SK-N-SH treated with all-trans-retinoic acid at 6 μM for 48 hours (cell line): ENCODE results near the gene SRBD1.

Experiments used
- ARNTL ChIP-seq: fragments of 450-650 bp; formaldehyde crosslinking; IDR thresholded peaks from 2 replicates; pipeline ENCODE4 v1.5.0; 2020; ENCODE audit warnings: low read depth, mild to moderate bottlenecking, moderate library complexity, borderline replicate concordance
- CSRNP3 ChIP-seq: fragments of 250-450 bp; sonication (Bioruptor Pico); IDR thresholded peaks from 2 replicates; pipeline ENCODE4 v1.5.1; 2021; ENCODE audit warnings: mild to moderate bottlenecking, moderate library complexity
- ESRRG ChIP-seq: fragments of 250-450 bp; sonication (Bioruptor Pico); IDR thresholded peaks from 2 replicates; pipeline ENCODE4 v1.6.1; 2021; ENCODE audit warnings: mild to moderate bottlenecking
- ISL1 ChIP-seq: fragments of 250-450 bp; sonication (Bioruptor Pico); IDR thresholded peaks from 2 replicates; pipeline ENCODE4 v2.1.2; 2022; ENCODE audit warnings: mild to moderate bottlenecking, moderate library complexity
- PATZ1 ChIP-seq: fragments of 250-450 bp; sonication (Bioruptor Pico); IDR thresholded peaks from 2 replicates; pipeline ENCODE4 v1.8.0; 2020; ENCODE audit warnings: mild to moderate bottlenecking, moderate library complexity, borderline replicate concordance
- PPARA ChIP-seq: fragments of 250-450 bp; sonication (Bioruptor Pico); IDR thresholded peaks from 2 replicates; pipeline ENCODE4 v1.5.0; 2020; ENCODE audit warnings: mild to moderate bottlenecking, borderline replicate concordance
- RARB ChIP-seq: fragments of 250-450 bp; sonication (Bioruptor Pico); IDR thresholded peaks from 2 replicates; pipeline ENCODE4 v1.8.0; 2021; ENCODE audit warnings: mild to moderate bottlenecking, moderate library complexity
- TCF4 ChIP-seq: fragments of 250-450 bp; sonication (Bioruptor Pico); IDR thresholded peaks from 2 replicates; pipeline ENCODE4 v1.8.0; 2021; ENCODE audit warnings: mild to moderate bottlenecking, moderate library complexity, borderline replicate concordance
- ZC3H10 ChIP-seq: fragments of 250-450 bp; sonication (Bioruptor Pico); IDR thresholded peaks from 2 replicates; pipeline ENCODE4 v1.5.1; 2021; ENCODE audit warnings: mild to moderate bottlenecking, moderate library complexity
- ZFP30 ChIP-seq: fragments of 450-650 bp; formaldehyde crosslinking; IDR thresholded peaks from 2 replicates; pipeline ENCODE4 v1.5.0; 2022; ENCODE audit warnings: mild to moderate bottlenecking, moderate library complexity
- ZNF565 ChIP-seq: fragments of 450-650 bp; formaldehyde crosslinking; conservative IDR thresholded peaks from 2 replicates; pipeline ENCODE4 v1.5.0; 2020; ENCODE audit warnings: low read depth, mild to moderate bottlenecking, moderate library complexity
- ZNF8 ChIP-seq: fragments of 450-650 bp; formaldehyde crosslinking; IDR thresholded peaks from 2 replicates; pipeline ENCODE4 v1.5.0; 2020; ENCODE audit warnings: mild to moderate bottlenecking, moderate library complexity
- TF ChIP-seq, protein P1 (sequence below): fragments of 250-450 bp; sonication (Bioruptor Pico); IDR thresholded peaks from 2 replicates; pipeline ENCODE4 v1.5.1; 2020; ENCODE audit warnings: low read depth, mild to moderate bottlenecking, moderate library complexity
- TF ChIP-seq, protein P2 (sequence below): fragments of 250-450 bp; sonication (Bioruptor Pico); IDR thresholded peaks from 2 replicates; pipeline ENCODE4 v1.5.0; 2020; ENCODE audit warnings: mild to moderate bottlenecking, moderate library complexity

GRCh38 chr2:45607701-45608100 is 3.4 kb downstream of the SRBD1 start:
- TF ChIP-seq, protein P1, sequence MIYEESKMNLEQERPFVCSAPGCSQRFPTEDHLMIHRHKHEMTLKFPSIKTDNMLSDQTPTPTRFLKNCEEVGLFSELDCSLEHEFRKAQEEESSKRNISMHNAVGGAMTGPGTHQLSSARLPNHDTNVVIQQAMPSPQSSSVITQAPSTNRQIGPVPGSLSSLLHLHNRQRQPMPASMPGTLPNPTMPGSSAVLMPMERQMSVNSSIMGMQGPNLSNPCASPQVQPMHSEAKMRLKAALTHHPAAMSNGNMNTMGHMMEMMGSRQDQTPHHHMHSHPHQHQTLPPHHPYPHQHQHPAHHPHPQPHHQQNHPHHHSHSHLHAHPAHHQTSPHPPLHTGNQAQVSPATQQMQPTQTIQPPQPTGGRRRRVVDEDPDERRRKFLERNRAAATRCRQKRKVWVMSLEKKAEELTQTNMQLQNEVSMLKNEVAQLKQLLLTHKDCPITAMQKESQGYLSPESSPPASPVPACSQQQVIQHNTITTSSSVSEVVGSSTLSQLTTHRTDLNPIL, result no peak
- no peak for TF ChIP-seq TCF4 (CRISPR knock-in tag)
- TF ChIP-seq CSRNP3, result no peak
- TF ChIP-seq PATZ1, result no peak
- TF ChIP-seq PPARA (CRISPR knock-in tag), result no peak
- TF ChIP-seq, protein P2, sequence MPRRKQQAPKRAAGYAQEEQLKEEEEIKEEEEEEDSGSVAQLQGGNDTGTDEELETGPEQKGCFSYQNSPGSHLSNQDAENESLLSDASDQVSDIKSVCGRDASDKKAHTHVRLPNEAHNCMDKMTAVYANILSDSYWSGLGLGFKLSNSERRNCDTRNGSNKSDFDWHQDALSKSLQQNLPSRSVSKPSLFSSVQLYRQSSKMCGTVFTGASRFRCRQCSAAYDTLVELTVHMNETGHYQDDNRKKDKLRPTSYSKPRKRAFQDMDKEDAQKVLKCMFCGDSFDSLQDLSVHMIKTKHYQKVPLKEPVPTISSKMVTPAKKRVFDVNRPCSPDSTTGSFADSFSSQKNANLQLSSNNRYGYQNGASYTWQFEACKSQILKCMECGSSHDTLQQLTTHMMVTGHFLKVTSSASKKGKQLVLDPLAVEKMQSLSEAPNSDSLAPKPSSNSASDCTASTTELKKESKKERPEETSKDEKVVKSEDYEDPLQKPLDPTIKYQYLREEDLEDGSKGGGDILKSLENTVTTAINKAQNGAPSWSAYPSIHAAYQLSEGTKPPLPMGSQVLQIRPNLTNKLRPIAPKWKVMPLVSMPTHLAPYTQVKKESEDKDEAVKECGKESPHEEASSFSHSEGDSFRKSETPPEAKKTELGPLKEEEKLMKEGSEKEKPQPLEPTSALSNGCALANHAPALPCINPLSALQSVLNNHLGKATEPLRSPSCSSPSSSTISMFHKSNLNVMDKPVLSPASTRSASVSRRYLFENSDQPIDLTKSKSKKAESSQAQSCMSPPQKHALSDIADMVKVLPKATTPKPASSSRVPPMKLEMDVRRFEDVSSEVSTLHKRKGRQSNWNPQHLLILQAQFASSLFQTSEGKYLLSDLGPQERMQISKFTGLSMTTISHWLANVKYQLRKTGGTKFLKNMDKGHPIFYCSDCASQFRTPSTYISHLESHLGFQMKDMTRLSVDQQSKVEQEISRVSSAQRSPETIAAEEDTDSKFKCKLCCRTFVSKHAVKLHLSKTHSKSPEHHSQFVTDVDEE, result no peak
- no peak for TF ChIP-seq ZNF565 (CRISPR knock-in tag)
- no peak for TF ChIP-seq ISL1 (CRISPR knock-in tag)
- TF ChIP-seq RARB (CRISPR knock-in tag), result no peak
- TF ChIP-seq ZFP30 (CRISPR knock-in tag), result no peak
- no peak for TF ChIP-seq ARNTL (CRISPR knock-in tag)
- TF ChIP-seq ZC3H10 (CRISPR knock-in tag), result no peak
- TF ChIP-seq ESRRG (CRISPR knock-in tag), result no peak
- TF ChIP-seq ZNF8, result no peak
